Fibroblast of lung (primary cell): ENCODE results near the gene POFUT1. TPM values are rescaled to one million over a fixed set of nuclear protein-coding genes. Genes with fewer than 3 reads are reported as not detected.

ENCODE experiments used
- DNase-seq, 2 donors: peaks; one replicate each; pipeline versions ENCODE4 v3.0.0 to v3.0.0-alpha.2; 2010; ENCODE audit warnings: low read depth in 2 of 2
- H2AFZ ChIP-seq: 2 replicates; pipeline ENCODE4 v1.5.1; 2012; ENCODE audit warnings: low read length, control low read depth, inconsistent platforms
- H3K27ac ChIP-seq: 2 replicates; pipeline ENCODE4 v1.5.1; 2011; ENCODE audit warnings: low read length, control low read depth; ENCODE audit not compliant: insufficient read depth
- H3K27me3 ChIP-seq: 2 replicates; pipeline ENCODE4 v1.5.1; 2011; ENCODE audit warnings: mild to moderate bottlenecking, low read length; ENCODE audit not compliant: control insufficient read depth, insufficient read depth
- H3K36me3 ChIP-seq: 2 replicates; pipeline ENCODE4 v1.5.1; 2011; ENCODE audit warnings: low read length; ENCODE audit not compliant: control insufficient read depth, insufficient read depth
- H3K4me1 ChIP-seq: 2 replicates; pipeline ENCODE4 v1.5.1; 2011; ENCODE audit warnings: low read length; ENCODE audit not compliant: control insufficient read depth, insufficient read depth; ENCODE audit errors: extremely low read depth
- H3K4me2 ChIP-seq: 2 replicates; pipeline ENCODE4 v1.5.1; 2011; ENCODE audit warnings: low read length, control low read depth; ENCODE audit not compliant: insufficient read depth; ENCODE audit errors: extremely low read depth
- H3K4me3 ChIP-seq, 4 experiments: fragments of 200-600 bp in 1 of 4; sonication (generic) in 1 of 4; replicated peaks in 1 of 4; 2 replicates each; pipeline ENCODE4 v1.5.1; 2011 to 2016; ENCODE audit warnings: low read length in 4 of 4, low read depth in 3 of 4, mild to moderate bottlenecking in 3 of 4, control low read depth in 2 of 4, inconsistent platforms in 1 of 4, mixed read lengths in 1 of 4; ENCODE audit not compliant: insufficient read depth in 1 of 4; ENCODE audit errors: control extremely low read depth in 1 of 4
- H3K79me2 ChIP-seq: 2 replicates; pipeline ENCODE4 v1.5.1; 2012; ENCODE audit warnings: mild to moderate bottlenecking, low read length, inconsistent platforms; ENCODE audit not compliant: control insufficient read depth, insufficient read depth
- H3K9ac ChIP-seq: 2 replicates; pipeline ENCODE4 v1.5.1; 2011; ENCODE audit warnings: mild to moderate bottlenecking, low read length, control low read depth; ENCODE audit not compliant: insufficient read depth
- H3K9me3 ChIP-seq: 2 replicates; pipeline ENCODE4 v1.5.1; 2012; ENCODE audit warnings: low read depth, low read length; ENCODE audit not compliant: control insufficient read depth, insufficient read depth
- H4K20me1 ChIP-seq: 2 replicates; pipeline ENCODE4 v1.5.1; 2011; ENCODE audit warnings: low read length; ENCODE audit not compliant: control insufficient read depth, insufficient read depth; ENCODE audit errors: extremely low read depth
- EZH2 ChIP-seq: IDR thresholded peaks from 2 replicates; pipeline ENCODE4 v1.5.1; 2012; ENCODE audit warnings: low read length, control low read depth, mild to moderate bottlenecking; ENCODE audit errors: missing control alignments
- polyA minus RNA-seq: library from RNA; depleted of rRNA, polyadenylated mRNA; stranded (reverse); fragments of >200 nt; gene quantifications from 2 replicates; pipeline ENCODE4 v1.2.3, GENCODE V29; 2011; ENCODE audit warnings: low replicate concordance
- polyA plus RNA-seq, 2 donors: library from polyadenylated mRNA; depleted of rRNA in 1 of 2; stranded (reverse) in 1 of 2; unstranded in 1 of 2; fragments of >200 nt; gene quantifications; 2 replicates each; pipeline ENCODE4 v1.2.1, GENCODE V29; 2011 to 2012; ENCODE audit warnings: missing spikeins in 1 of 2
- total RNA-seq: library from RNA; depleted of rRNA; stranded (reverse); fragments of >200 nt; gene quantifications from 2 replicates; pipeline ENCODE4 v1.2.1, GENCODE V29; 2014
- TF ChIP-seq, protein P1 (sequence below), 2 donors: IDR thresholded peaks in 1 of 2; conservative IDR thresholded peaks in 1 of 2; 1 replicate in 1 of 2; 2 replicates in 1 of 2; pipeline ENCODE4 v1.5.1; 2011 to 2012; ENCODE audit warnings: low read length in 2 of 2, control low read depth in 1 of 2, inconsistent platforms in 1 of 2, low read depth in 1 of 2, mild to moderate bottlenecking in 1 of 2

Gene POFUT1
- total RNA-seq (23.4 and 32.4 TPM in 2 replicates), polyA plus RNA-seq (39.6 and 41.0 TPM in 2 replicates), polyA minus RNA-seq (42.6 and 46.4 TPM in 2 replicates)
- 36.7 and 37.8 TPM in 2 replicates for polyA plus RNA-seq (2012)

GRCh38 chr20:32207626-32208498 lies at the start of gene POFUT1, which contains the start of gene PLAGL2:
POFUT1 (plus strand) TSS chr20:32207880; CDS start chr20:32207942, 62 bp downstream.
PLAGL2 (minus strand) TSS chr20:32207743; CDS start chr20:32202178, 5,565 bp downstream.
- H3K4me1 ChIP-seq = no peaks in the 10 kb centered on the region
- H4K20me1 ChIP-seq = no peaks in the 10 kb centered on the region
- H3K9ac ChIP-seq = peak within 1 kb of the TSS; percentile 89
- H2AFZ ChIP-seq = peak within 1 kb of the TSS; percentile 54
- no peak for TF ChIP-seq EZH2
- TF ChIP-seq, protein P1, sequence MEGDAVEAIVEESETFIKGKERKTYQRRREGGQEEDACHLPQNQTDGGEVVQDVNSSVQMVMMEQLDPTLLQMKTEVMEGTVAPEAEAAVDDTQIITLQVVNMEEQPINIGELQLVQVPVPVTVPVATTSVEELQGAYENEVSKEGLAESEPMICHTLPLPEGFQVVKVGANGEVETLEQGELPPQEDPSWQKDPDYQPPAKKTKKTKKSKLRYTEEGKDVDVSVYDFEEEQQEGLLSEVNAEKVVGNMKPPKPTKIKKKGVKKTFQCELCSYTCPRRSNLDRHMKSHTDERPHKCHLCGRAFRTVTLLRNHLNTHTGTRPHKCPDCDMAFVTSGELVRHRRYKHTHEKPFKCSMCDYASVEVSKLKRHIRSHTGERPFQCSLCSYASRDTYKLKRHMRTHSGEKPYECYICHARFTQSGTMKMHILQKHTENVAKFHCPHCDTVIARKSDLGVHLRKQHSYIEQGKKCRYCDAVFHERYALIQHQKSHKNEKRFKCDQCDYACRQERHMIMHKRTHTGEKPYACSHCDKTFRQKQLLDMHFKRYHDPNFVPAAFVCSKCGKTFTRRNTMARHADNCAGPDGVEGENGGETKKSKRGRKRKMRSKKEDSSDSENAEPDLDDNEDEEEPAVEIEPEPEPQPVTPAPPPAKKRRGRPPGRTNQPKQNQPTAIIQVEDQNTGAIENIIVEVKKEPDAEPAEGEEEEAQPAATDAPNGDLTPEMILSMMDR (conservative IDR thresholded peaks at IDR 0.05 in 1 of 2, IDR thresholded peaks at IDR 0.05 in 1 of 2; ENCODE audit: low read depth in 1 of 2, low read length in 2 of 2) = peak in 1 of 2 donors; percentile 5
- no peaks in the 10 kb centered on the region for H3K27me3 ChIP-seq
- H3K9me3 ChIP-seq = no peaks in the 10 kb centered on the region
- H3K27ac ChIP-seq = peak within 1 kb of the TSS; percentile 73
- H3K4me3 ChIP-seq = peak within 1 kb of the TSS; percentile 88 to 100 (median 96)
- H3K36me3 ChIP-seq = peaks cover 2% of the 10 kb centered on the region
- H3K4me2 ChIP-seq = peak within 1 kb of the TSS; percentile 88
- peak; percentile 80 to 85 for DNase-seq
- H3K79me2 ChIP-seq = peaks cover 64% of the 10 kb centered on the region

GRCh38 chr20:32158351-32158750 lies 49.3 kb upstream of the POFUT1 start:
- H2AFZ ChIP-seq = no peak overlapping the region
- no peak overlapping the region for H3K9ac ChIP-seq
- H3K36me3 ChIP-seq = peaks cover 18% of the 10 kb centered on the region
- no peaks in the 10 kb centered on the region for H3K79me2 ChIP-seq
- no peaks in the 10 kb centered on the region for H4K20me1 ChIP-seq
- no peak for DNase-seq
- H3K4me2 ChIP-seq = no peak overlapping the region
- H3K27me3 ChIP-seq = no peaks in the 10 kb centered on the region
- H3K4me1 ChIP-seq = peaks cover 5% of the 10 kb centered on the region
- no peak overlapping the region for H3K4me3 ChIP-seq
- H3K9me3 ChIP-seq = no peaks in the 10 kb centered on the region
- TF ChIP-seq, protein P1 (conservative IDR thresholded peaks at IDR 0.05 in 1 of 2, IDR thresholded peaks at IDR 0.05 in 1 of 2; ENCODE audit: low read depth in 1 of 2, low read length in 2 of 2) = no peak
- no peak for TF ChIP-seq EZH2
- no peak overlapping the region for H3K27ac ChIP-seq

- Histone ChIP-seq H3K36me3 (peaks cover 18% of the 10 kb centered on the region), H3K4me2 (no peak overlapping the region), H3K27ac (no peak overlapping the region), H3K4me3 (no peak overlapping the region), H3K27me3 (no peaks in the 10 kb centered on the region), H3K9me3 (no peaks in the 10 kb centered on the region), H3K79me2 (no peaks in the 10 kb centered on the region), H2AFZ (no peak overlapping the region), H3K9ac (no peak overlapping the region), H3K4me1 (peaks cover 5% of the 10 kb centered on the region), H4K20me1 (no peaks in the 10 kb centered on the region)
- no peak for DNase-seq
- TF ChIP-seq, protein P1 (conservative IDR thresholded peaks at IDR 0.05 in 1 of 2, IDR thresholded peaks at IDR 0.05 in 1 of 2; ENCODE audit: low read depth in 1 of 2, low read length in 2 of 2) = no peak
- TF ChIP-seq EZH2 = no peak
These were observed 48.6 kb upstream of the POFUT1 start for GRCh38 chr20:32158943-32159660.
